WTC11 (cell line): Measurements from ENCODE around the gene FBXO15. TPM values are rescaled to one million over a fixed set of nuclear protein-coding genes. Genes with fewer than 3 reads are reported as not detected.

Experiments
- ATAC-seq: fragments of 200-7000 bp; cut with Tn5 transposase; 2 replicates; pipeline ENCODE4 v1.10.0; 2021; ENCODE audit warnings: mild to moderate bottlenecking, moderate library complexity
- CTCF ChIA-PET: fragments of 300-600 bp; sonication (Branson Sonifier 250); formaldehyde crosslinking; loops from one replicate; lab custom pipeline; 2021; ENCODE audit warnings: antibody characterized with exemption; lab: Charles Lee
- POLR2A ChIA-PET: fragments of 350-600 bp; sonication (Branson Sonifier 250); formaldehyde crosslinking; loops from one replicate; lab custom pipeline; 2021; ENCODE audit warnings: antibody characterized with exemption; lab: Charles Lee
- DNase-seq: peaks from one replicate; pipeline ENCODE4 v3.0.0; 2021; ENCODE audit warnings: low spot score
- H3K27ac Mint-ChIP-seq: 2 replicates; pipeline ENCODE4 v1.8.0; 2021; ENCODE audit warnings: mixed read lengths
- H3K27me3 Mint-ChIP-seq: 2 replicates; pipeline ENCODE4 v1.8.0; 2021; ENCODE audit warnings: low read depth, mild to moderate bottlenecking, moderate library complexity, mixed read lengths
- H3K36me3 Mint-ChIP-seq: 2 replicates; pipeline ENCODE4 v1.8.0; 2021; ENCODE audit warnings: mixed read lengths
- H3K4me1 Mint-ChIP-seq: 2 replicates; pipeline ENCODE4 v1.8.0; 2022; ENCODE audit warnings: mixed read lengths
- H3K4me3 Mint-ChIP-seq: 2 replicates; pipeline ENCODE4 v1.8.0; 2021; ENCODE audit warnings: mild to moderate bottlenecking, moderate library complexity, mixed read lengths
- H3K9me3 Mint-ChIP-seq: 2 replicates; pipeline ENCODE4 v1.8.0; 2021; ENCODE audit warnings: mixed read lengths
- ATF6 ChIP-seq: sonication (generic); formaldehyde crosslinking; IDR thresholded peaks from 2 replicates; pipeline ENCODE4 v1.8.1; 2023; ENCODE audit warnings: mild to moderate bottlenecking, missing genetic modification reagents
- CREB1 ChIP-seq: sonication (generic); formaldehyde crosslinking; IDR thresholded peaks from 2 replicates; pipeline ENCODE4 v1.8.0; 2023; ENCODE audit warnings: mild to moderate bottlenecking, missing genetic modification reagents
- ERG ChIP-seq: fragments of 250-450 bp; sonication (Bioruptor Pico); IDR thresholded peaks from 2 replicates; pipeline ENCODE4 v1.8.0; 2021; ENCODE audit warnings: mild to moderate bottlenecking
- FOXP4 ChIP-seq: sonication (generic); formaldehyde crosslinking; IDR thresholded peaks from 2 replicates; pipeline ENCODE4 v1.8.0; 2022; ENCODE audit warnings: mild to moderate bottlenecking, missing genetic modification reagents
- GABPB1 ChIP-seq: sonication (generic); formaldehyde crosslinking; IDR thresholded peaks from 2 replicates; pipeline ENCODE4 v1.8.1; 2023; ENCODE audit warnings: mild to moderate bottlenecking, missing genetic modification reagents
- IRF1 ChIP-seq: sonication (generic); formaldehyde crosslinking; IDR thresholded peaks from 2 replicates; pipeline ENCODE4 v1.8.0; 2023; ENCODE audit warnings: missing genetic modification reagents
- MYBL2 ChIP-seq: sonication (generic); formaldehyde crosslinking; IDR thresholded peaks from 2 replicates; pipeline ENCODE4 v1.8.1; 2023; ENCODE audit warnings: mild to moderate bottlenecking, moderate library complexity, missing genetic modification reagents
- NFE2L1 ChIP-seq: sonication (generic); formaldehyde crosslinking; IDR thresholded peaks from 2 replicates; pipeline ENCODE4 v1.8.1; 2023; ENCODE audit warnings: missing genetic modification reagents
- RORB ChIP-seq: fragments of 250-450 bp; sonication (Bioruptor Pico); IDR thresholded peaks from 2 replicates; pipeline ENCODE4 v1.9.0; 2021; ENCODE audit warnings: mild to moderate bottlenecking
- ZNF232 ChIP-seq: sonication (generic); formaldehyde crosslinking; IDR thresholded peaks from 2 replicates; pipeline ENCODE4 v1.8.0; 2022; ENCODE audit warnings: mild to moderate bottlenecking, missing genetic modification reagents
- ZNF532 ChIP-seq: fragments of 250-450 bp; sonication (Bioruptor Pico); IDR thresholded peaks from 2 replicates; pipeline ENCODE4 v1.9.0; 2021; ENCODE audit warnings: mild to moderate bottlenecking, borderline replicate concordance
- total RNA-seq: library from RNA; stranded (reverse); gene quantifications from 3 replicates; pipeline ENCODE4 v1.2.3, GENCODE V29; 2021

FBXO15 gene
- total RNA-seq, 1 experiment from 2014 or later: 0.96 TPM

GRCh38 chr18:74029161-74029560 is 118.5 kb downstream of the FBXO15 start:
- POLR2A ChIA-PET: no interaction called here
- Mint-ChIP-seq H3K9me3 (peaks cover 10% of the 10 kb centered on the region), H3K4me1 (peaks cover 4% of the 10 kb centered on the region), H3K4me3 (no peak overlapping the region), H3K27me3 (no peaks in the 10 kb centered on the region; the same call in 1 of the 2 replicates), H3K36me3 (no peaks in the 10 kb centered on the region), H3K27ac (no peak overlapping the region)
- ATAC-seq (no peak), DNase-seq (no peak)
- TF ChIP-seq ZNF532 (CRISPR knock-in tag): no peak
- TF ChIP-seq FOXP4 (CRISPR knock-in tag): no peak
- TF ChIP-seq MYBL2: no peak
- no peak for TF ChIP-seq GABPB1 (CRISPR knock-in tag)
- TF ChIP-seq ATF6 (CRISPR knock-in tag): no peak
- no peak for TF ChIP-seq RORB (CRISPR knock-in tag)
- TF ChIP-seq CREB1 (CRISPR knock-in tag): no peak
- TF ChIP-seq ERG (CRISPR knock-in tag): no peak
- TF ChIP-seq ZNF232 (CRISPR knock-in tag): no peak
- no peak for TF ChIP-seq NFE2L1
- no peak for TF ChIP-seq IRF1 (CRISPR knock-in tag)
- CTCF ChIA-PET: no interaction called here

Other genes with a start within 250 kb of the FBXO15 start
- 43.7 to 47.7 TPM (median 45.4 TPM) in 3 replicates for gene TIMM21, start 689 bp upstream of the FBXO15 start, total RNA-seq
- gene CYB5A, start 144.1 kb upstream of the FBXO15 start, total RNA-seq: 127 to 170 TPM (median 159 TPM) in 3 replicates
- gene C18orf63, start 168.0 kb upstream of the FBXO15 start, total RNA-seq: not detected in 3 replicates